GM10248 (cell line): ENCODE data around the gene TCF7L1.

Experiments
- CTCF ChIA-PET: fragments of 300-600 bp; sonication (Branson Sonifier 250); formaldehyde crosslinking; extraction: SDS; loops from one replicate; lab custom pipeline; 2021; ENCODE audit warnings: antibody characterized with exemption; lab: Yijun Ruan, JAX
- POLR2A ChIA-PET: fragments of 350-650 bp; sonication (Branson Sonifier 250); formaldehyde crosslinking; extraction: SDS; loops from one replicate; lab custom pipeline; 2020; ENCODE audit warnings: antibody characterized with exemption; lab: Yijun Ruan, JAX
- DNase-seq: peaks from one replicate; pipeline ENCODE4 v3.0.0; 2012; ENCODE audit errors: extremely low spot score
- CTCF ChIP-seq: IDR thresholded peaks from 2 replicates; pipeline ENCODE4 v1.5.1; 2012; ENCODE audit warnings: mild to moderate bottlenecking, low read depth; ENCODE audit errors: extremely low read depth, missing control alignments, control extremely low read depth

The TCF7L1 gene

GRCh38 chr2:85245891-85246290 is 112.7 kb downstream of the TCF7L1 start:
- CTCF ChIA-PET = interaction anchor here (1.3 to 4.5 kb wide), 4 partner anchors 11 to 320 kb away, joined by 3 to 19 read pairs (median 4); no protein-coding TSS in a partner anchor
- no peak for DNase-seq
- POLR2A ChIA-PET = no interaction called here
- TF ChIP-seq CTCF = no peak

GRCh38 chr2:85246348-85246747 is 113.2 kb downstream of the TCF7L1 start:
- no peak for TF ChIP-seq CTCF
- POLR2A ChIA-PET = no interaction called here
- DNase-seq = no peak
- CTCF ChIA-PET = interaction anchor here (1.3 to 4.5 kb wide), 4 partner anchors 11 to 320 kb away, joined by 3 to 19 read pairs (median 4); no protein-coding TSS in a partner anchor

- TF ChIP-seq CTCF = no peak
- ChIA-PET POLR2A (no interaction called here), CTCF (interaction anchor here (1.5 to 4.5 kb wide), 2 partner anchors 18 to 322 kb away, joined by 3 to 19 read pairs; no protein-coding TSS in a partner anchor)
- DNase-seq = no peak
Measured at GRCh38 chr2:85247610-85248009, 114.4 kb downstream of the TCF7L1 start.

GRCh38 chr2:85248773-85249509 is 115.7 kb downstream of the TCF7L1 start:
- DNase-seq = no peak
- POLR2A ChIA-PET = no interaction called here
- TF ChIP-seq CTCF = no peak
- CTCF ChIA-PET = interaction anchor here (4.5 kb wide), 1 partner anchor 17 kb away, joined by 19 read pairs; no protein-coding TSS in a partner anchor

- no peak for DNase-seq
- CTCF ChIA-PET = interaction anchor here (1.3 to 1.4 kb wide), 2 partner anchors 17 to 35 kb away, joined by 3 to 6 read pairs; no protein-coding TSS in a partner anchor
- POLR2A ChIA-PET = no interaction called here
- TF ChIP-seq CTCF = no peak
Measured at GRCh38 chr2:85250045-85250444, 116.9 kb downstream of the TCF7L1 start.

DNA sequence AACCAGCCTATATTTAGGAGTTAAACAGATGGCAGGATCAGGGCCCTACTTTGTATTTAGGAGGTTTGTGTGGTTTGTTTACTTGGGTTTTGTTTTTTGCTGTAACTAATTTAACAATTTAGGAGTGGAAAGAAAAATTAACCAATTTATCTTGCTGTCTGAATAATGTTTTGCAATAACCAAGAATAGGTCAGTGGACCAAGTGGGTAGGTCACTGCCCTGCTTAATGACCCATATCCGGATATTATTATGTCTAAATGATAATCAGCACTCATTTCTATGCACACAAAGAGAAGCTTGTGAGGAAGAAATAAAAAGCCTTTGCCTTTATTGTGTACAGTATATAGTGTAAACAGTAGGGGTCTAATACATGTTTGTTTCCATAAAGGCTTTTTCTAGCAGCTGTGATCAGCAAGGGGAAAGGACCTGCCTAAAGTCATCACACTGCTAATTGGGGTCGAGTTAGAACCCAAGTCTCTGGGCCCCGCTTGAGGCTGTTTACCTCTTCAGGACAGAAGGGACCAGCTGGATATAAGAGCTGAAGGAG is 118.0 kb downstream of the TCF7L1 start:
- DNase-seq = no peak
- TF ChIP-seq CTCF = no peak
- ChIA-PET POLR2A (no interaction called here), CTCF (interaction anchor here (1.0 to 1.4 kb wide), 4 partner anchors 16 to 48 kb away, joined by 3 to 6 read pairs (median 4); no protein-coding TSS in a partner anchor)
